ENCODE results near the gene DYRK1A.
"Not testable (repeated sequence)": the region's sequence is repeated elsewhere in the genome, so short reads cannot be mapped to it uniquely, and the experiment has no call there.

The DYRK1A gene

DNA sequence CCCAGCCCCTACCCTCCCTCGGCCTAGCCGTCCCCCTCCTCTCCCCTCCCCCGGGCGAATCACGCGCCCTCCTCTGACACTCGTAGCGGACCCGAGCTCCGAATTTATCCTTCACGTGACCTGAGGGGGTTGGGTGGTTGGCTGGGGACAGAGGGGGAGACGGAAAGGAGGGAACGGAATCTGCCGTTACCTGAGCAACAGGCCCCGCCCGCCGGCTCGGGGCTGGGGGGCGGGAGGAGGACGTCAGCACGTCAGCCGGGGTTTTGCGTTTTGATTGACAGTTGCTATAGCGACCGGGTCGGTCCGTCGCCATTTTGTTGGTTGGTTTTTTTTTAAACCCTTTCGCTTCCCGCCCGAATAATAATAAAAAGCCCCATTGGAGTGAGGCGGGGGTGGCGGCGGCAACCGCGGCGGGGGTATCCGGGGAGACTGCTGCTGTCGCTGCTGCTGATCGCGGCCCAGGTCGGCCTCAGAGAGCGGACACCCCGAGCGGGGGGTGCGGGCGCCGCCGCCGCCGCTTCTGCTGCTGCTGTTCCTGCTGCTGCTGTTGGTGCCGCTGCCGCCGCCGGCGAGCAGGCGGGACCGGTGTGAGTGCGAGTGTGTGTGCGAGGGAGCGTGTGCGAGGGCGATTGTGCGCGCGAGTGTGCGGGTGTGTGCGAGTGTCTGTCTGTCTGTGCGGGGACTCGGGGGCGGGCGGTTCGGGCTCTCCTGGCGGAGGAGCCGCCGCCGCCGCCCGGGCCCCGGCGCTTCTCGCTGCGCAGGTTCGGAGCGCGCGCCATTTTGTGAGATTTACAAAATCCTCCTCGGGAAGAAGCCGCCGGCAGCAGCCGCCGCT lies at the start of gene DYRK1A:
Gene DYRK1A (plus strand): TSS at position 292 of the 835 bp plus-strand sequence. CDS start 53,602 bp downstream, outside the sequence.
- peak; percentile 98 for DNase-seq

DNA sequence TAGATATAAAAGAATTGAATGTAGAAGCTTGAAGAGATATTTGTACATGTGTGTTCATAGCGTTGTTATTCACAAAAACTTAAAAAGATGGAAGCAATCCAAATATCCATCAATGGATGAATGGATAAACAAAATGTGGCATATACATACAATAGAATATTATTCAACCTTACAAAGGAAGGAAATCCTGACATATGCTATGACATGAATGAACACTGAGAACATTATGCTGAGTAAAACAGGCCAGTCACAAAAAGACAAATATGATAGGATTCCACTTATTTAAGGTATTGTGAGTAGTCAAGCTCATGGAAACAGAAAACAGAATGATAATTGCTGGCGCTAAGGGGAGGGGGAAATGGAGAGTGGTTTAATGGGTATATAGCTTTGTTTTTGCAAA lies 47.0 kb upstream of the DYRK1A start:
- DNase-seq: no peak

DNA sequence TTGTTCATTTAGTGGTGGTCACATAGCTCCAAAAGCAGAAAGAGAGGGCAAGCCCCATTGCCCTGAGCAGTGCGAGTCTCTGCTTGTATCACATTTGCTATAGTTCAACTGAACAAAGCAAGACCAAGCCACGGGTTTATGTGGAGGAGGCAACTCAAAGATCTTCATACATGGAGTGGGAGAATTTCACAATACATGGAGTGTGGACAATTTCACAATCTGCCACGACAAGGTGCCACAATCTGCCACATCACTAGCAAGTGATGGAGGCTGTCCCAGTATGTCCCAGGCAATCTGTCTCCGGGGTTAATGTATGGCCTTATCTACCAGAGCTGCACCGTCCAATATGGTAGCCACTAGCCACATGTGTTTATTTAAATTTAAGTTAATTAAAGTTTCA lies 44.5 kb upstream of the DYRK1A start:
- no peak for DNase-seq

GRCh38 chr21:37324558-37324957 lies 42.0 kb upstream of the DYRK1A start:
- no peak for DNase-seq

DNA sequence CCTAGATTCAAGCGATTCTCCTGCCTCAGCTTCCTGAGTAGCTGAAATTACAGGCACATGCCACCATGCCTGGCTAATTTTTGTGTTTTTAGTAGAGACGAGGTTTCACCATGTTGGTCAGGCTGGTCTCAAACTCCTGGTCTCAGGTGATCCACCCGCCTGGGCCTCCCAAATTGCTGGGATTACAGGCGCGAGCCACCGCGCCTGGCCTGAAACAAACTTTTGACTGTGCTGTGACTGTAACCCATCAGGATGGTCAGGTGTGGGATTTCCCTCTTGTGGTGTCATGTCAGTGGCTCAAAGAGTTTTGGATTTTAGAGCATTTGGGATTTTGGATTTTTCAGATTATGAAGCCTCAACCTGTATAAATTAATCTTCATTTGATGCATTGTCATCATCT lies 38.4 kb upstream of the DYRK1A start:
- not testable (repeated sequence) for DNase-seq

GRCh38 chr21:37331411-37331810 lies 35.2 kb upstream of the DYRK1A start:
- DNase-seq: no peak

DNA sequence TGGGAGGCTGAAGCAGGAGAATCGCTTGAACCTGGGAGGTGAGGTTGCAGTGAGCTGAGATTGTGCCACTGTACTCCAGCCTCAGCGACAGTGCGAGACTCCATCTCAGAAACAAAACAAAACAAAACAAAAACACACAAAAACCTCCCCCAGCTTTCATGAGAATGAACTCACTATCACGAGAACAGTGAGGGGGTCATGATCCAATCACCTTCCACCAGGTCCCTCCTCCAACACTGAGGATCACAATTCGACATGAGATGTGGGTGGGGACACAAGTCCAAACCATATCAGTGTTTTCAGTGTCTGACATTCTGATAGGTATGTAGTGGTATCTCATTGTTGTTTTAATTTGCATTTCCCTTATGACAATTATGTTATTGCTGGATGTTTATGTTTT lies 31.5 kb upstream of the DYRK1A start:
- DNase-seq: no peak

- no peak for DNase-seq
These were observed 29.4 kb upstream of the DYRK1A start for GRCh38 chr21:37337179-37337578.

- no peak for DNase-seq
These were observed 28.7 kb upstream of the DYRK1A start for GRCh38 chr21:37337831-37338230.

DNA sequence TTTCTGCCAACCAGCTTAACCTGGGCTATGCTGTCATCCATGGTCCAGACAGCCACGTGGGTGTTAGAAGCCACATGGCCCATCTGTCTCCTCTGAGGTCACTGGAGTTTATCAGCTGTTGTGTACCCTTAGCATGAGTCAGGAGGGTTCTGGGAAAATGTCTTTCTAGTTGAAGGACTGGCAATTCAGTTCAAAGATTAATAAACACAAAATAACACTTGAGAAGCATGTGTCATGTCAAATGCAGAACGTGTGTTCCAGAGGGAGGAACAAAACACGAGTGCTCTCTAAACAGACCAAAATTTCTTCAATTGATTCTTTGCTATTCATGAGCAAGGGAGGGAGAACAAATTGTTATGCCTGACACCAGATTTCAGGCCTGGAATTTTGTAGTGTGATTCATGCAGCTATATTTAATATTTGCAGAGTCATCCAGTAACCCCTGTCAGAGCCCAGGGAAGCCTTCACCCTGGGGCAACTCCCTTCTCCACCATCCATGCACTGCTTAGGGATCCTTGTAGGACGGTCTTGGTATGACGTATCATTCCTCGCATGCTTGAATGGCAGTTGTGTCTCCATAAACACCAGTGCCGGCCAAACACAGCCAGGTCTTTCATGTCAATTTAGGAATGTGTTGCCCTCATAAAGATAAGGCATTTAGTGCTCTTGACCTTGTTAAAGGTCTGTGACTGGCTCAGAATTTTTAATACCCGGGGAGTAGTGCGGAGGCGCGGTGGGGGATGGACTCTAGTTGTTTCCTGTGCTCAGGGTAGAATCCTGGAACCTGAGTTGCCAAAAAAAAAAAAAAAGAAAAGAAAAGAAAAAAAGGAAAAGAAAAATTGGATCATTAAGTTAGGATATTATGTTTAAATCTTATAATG lies 27.7 kb upstream of the DYRK1A start:
- no peak for DNase-seq

DNA sequence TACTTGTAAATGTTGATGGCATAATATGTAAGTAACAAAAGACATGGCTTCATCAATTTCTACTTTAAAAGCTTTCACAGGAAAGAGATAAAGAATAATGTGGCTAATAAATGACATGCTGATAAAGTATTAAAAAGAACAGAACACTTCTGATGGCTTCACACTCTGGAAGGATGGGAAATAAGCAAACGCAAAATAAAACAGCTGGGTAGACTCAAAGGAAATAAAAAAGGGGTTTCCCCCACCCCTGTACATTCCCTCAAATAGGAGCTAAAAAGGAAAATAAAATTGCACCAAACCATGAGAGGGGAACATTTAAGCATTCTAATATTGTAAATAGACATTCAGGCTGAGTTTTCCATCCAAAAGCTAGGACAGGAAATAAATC lies 27.0 kb upstream of the DYRK1A start:
- no peak for DNase-seq

- DNase-seq: no peak
These were observed 25.2 kb upstream of the DYRK1A start for GRCh38 chr21:37341254-37341960.

- DNase-seq: no peak
These were observed 24.4 kb upstream of the DYRK1A start for GRCh38 chr21:37342046-37342632.

GRCh38 chr21:37346841-37347430 lies 19.6 kb upstream of the DYRK1A start:
- no peak for DNase-seq

DNA sequence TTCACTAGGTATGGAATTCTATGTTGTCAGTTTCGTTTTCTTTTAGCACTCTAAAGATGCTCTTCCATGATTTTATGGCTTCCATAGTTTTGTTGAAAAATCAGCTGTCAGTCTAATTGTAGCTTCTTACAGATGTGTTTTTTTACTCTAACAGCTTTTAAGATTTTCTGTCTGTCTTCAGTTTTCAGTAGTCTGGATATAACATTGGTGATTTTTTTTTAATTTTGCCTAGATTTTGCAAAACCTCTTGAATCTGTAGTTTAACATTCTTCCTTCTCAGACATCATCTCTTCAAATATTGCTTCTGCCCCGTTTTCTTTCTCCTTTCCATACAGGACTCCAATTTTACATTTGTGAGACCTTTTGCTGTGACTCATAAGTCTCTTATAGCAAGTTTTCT lies 17.9 kb upstream of the DYRK1A start:
- no peak for DNase-seq

DNA sequence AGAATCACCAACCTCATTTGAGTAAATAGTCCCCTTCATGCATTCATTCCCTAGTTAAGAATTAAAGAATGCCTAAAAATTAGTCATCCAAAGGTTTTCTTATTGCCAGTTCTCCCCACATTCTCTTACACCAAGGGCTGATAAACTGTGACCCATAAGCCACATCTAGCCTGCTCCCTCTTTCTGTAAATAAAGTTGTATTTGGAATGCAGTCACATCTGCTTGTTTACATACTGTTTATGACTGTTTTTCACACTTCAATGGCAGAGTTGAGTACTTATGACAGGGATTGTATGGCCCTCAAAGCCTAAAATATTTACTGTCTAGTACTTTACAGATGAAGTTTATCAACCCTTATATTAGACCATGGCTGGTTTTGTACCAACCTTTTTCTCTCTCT lies 16.1 kb upstream of the DYRK1A start:
- DNase-seq: no peak

- no peak for DNase-seq
These were observed 9.9 kb upstream of the DYRK1A start for GRCh38 chr21:37356706-37357105.

GRCh38 chr21:37357691-37358090 lies 8.9 kb upstream of the DYRK1A start:
- DNase-seq: no peak

DNA sequence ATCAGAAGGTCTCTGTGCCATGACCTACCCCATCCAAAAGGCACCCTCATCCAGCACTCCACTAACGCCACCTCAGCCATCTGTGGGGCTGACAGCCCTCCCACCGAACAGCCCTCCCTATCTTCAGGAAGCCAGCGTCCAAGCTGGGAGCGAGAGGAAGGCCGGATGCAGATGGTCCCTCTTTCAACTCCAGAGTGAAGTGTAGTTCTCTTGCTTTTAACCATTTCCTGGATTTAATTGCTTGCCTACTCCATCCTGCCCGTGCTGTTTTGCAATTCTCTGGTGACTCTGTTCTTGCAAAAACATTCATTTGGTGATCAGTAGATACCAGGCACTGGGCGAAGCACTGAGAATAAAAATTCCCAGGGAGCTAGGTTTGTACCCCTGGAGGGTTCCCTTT lies 8.2 kb upstream of the DYRK1A start:
- DNase-seq: no peak

DNA sequence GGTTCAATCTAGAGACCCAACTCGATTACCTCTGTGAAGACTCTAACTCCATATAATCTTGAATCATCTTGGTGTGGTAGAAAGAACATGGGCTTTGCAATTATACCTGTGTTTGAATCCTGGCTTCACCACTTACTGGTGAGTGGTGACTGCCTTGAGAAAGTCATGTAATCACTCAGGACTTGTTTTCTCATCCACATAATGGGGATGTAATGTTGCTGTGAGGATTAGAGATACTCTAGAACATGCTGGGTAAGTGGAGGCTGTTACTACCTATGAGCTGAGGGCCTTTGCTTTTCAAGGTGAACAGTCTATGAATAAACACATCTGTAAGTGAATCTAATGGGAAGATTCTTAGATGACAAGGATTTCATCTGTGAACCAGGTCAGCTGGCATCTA lies 2.6 kb upstream of the DYRK1A start:
- no peak for DNase-seq

DNA sequence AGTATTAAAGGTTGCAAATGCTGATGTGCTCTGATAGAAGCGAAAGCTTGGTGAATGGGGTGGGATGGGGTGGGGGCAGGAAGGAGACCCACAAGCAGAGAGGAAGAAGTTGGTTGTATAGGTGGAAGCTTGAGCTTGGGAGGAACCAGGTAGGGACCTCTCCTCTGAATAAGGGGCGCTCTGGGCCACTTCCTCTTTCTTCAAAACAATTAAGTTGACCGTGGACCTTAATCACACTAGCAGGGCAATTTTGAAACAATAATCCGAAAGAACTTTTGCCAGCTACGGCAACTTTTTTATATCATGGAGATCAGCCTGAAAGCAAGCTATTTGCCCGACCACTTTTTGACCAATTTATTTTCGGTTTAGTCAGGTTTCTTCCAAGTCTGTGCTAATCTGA lies 1.9 kb upstream of the DYRK1A start:
- DNase-seq: no peak

All from NCI-H146 (cell line).